Nephron progenitor cell (in vitro differentiated cells): ENCODE measurements around the gene HERPUD1.
"Not testable (repeated sequence)": the region's sequence is repeated elsewhere in the genome, so short reads cannot be mapped to it uniquely, and the experiment has no call there.

Experiments used
- DNase-seq: peaks from one replicate; pipeline ENCODE4 v3.0.0; 2021
- H3K27ac Mint-ChIP-seq: 2 replicates; pipeline ENCODE4 v1.8.0; 2021; ENCODE audit warnings: mild to moderate bottlenecking, moderate library complexity, mixed read lengths
- H3K27me3 Mint-ChIP-seq: 2 replicates; pipeline ENCODE4 v1.8.0; 2021; ENCODE audit warnings: mild to moderate bottlenecking, low read depth, mixed read lengths; ENCODE audit not compliant: poor library complexity
- H3K36me3 Mint-ChIP-seq: 2 replicates; pipeline ENCODE4 v1.8.0; 2021; ENCODE audit warnings: low read depth, mixed read lengths
- H3K4me1 Mint-ChIP-seq: 2 replicates; pipeline ENCODE4 v1.8.0; 2021; ENCODE audit warnings: mixed read lengths
- H3K4me3 Mint-ChIP-seq: 2 replicates; pipeline ENCODE4 v1.8.0; 2021; ENCODE audit warnings: mild to moderate bottlenecking, moderate library complexity, mixed read lengths
- H3K9me3 Mint-ChIP-seq: 2 replicates; pipeline ENCODE4 v1.8.0; 2021; ENCODE audit warnings: mild to moderate bottlenecking, moderate library complexity, mixed read lengths
- CTCF ChIP-seq: fragments of 200-600 bp; sonication (generic); IDR thresholded peaks from 2 replicates; pipeline ENCODE4 v1.5.0; 2021; ENCODE audit warnings: antibody characterized with exemption

The HERPUD1 gene

GRCh38 chr16:56931271-56931891 is 561 bp upstream of the HERPUD1 start:
- H3K27ac Mint-ChIP-seq: peak overlapping the region; percentile 99
- H3K27me3 Mint-ChIP-seq: peaks cover 26% of the 10 kb centered on the region
- H3K9me3 Mint-ChIP-seq: peaks cover 3% of the 10 kb centered on the region
- TF ChIP-seq CTCF: no peak
- peaks cover 45% of the 10 kb centered on the region for H3K4me1 Mint-ChIP-seq
- H3K4me3 Mint-ChIP-seq: peak overlapping the region; percentile 96
- H3K36me3 Mint-ChIP-seq: peaks cover 14% of the 10 kb centered on the region
- peak; percentile 19 for DNase-seq

- Mint-ChIP-seq H3K4me3 (peak overlapping the region; percentile 96), H3K27ac (peak overlapping the region; percentile 99), H3K36me3 (peaks cover 30% of the 10 kb centered on the region), H3K4me1 (peaks cover 45% of the 10 kb centered on the region), H3K9me3 (peaks cover 3% of the 10 kb centered on the region), H3K27me3 (peaks cover 13% of the 10 kb centered on the region)
- DNase-seq: peak; percentile 54
- no peak for TF ChIP-seq CTCF
Observed at GRCh38 chr16:56932721-56933619, 1.0 kb downstream of the HERPUD1 start.

GRCh38 chr16:56933828-56934598 is 2.1 kb downstream of the HERPUD1 start:
- Mint-ChIP-seq H3K4me1 (peaks cover 41% of the 10 kb centered on the region), H3K9me3 (no peaks in the 10 kb centered on the region), H3K36me3 (peaks cover 40% of the 10 kb centered on the region), H3K27ac (no peak overlapping the region), H3K4me3 (peak overlapping the region; percentile 96), H3K27me3 (peaks cover 3% of the 10 kb centered on the region)
- DNase-seq: no peak
- TF ChIP-seq CTCF: no peak

- peaks cover 41% of the 10 kb centered on the region for H3K4me1 Mint-ChIP-seq
- not testable (repeated sequence) for H3K27ac Mint-ChIP-seq, DNase-seq, H3K9me3 Mint-ChIP-seq, H3K27me3 Mint-ChIP-seq
- H3K4me3 Mint-ChIP-seq: peak overlapping the region; percentile 66
- H3K36me3 Mint-ChIP-seq: peaks cover 47% of the 10 kb centered on the region
Observed at GRCh38 chr16:56934599-56935145, 2.7 kb downstream of the HERPUD1 start.

GRCh38 chr16:56935201-56935600 is 3.3 kb downstream of the HERPUD1 start:
- Mint-ChIP-seq H3K27me3 (no peaks in the 10 kb centered on the region), H3K9me3 (no peaks in the 10 kb centered on the region), H3K36me3 (peaks cover 52% of the 10 kb centered on the region), H3K27ac (no peak overlapping the region), H3K4me3 (no peak overlapping the region), H3K4me1 (peaks cover 41% of the 10 kb centered on the region)
- TF ChIP-seq CTCF: no peak
- no peak for DNase-seq

GRCh38 chr16:56936491-56936890 is 4.5 kb downstream of the HERPUD1 start:
- TF ChIP-seq CTCF: no peak
- H3K4me1 Mint-ChIP-seq: peaks cover 29% of the 10 kb centered on the region
- no peak overlapping the region for H3K4me3 Mint-ChIP-seq
- H3K27ac Mint-ChIP-seq: no peak overlapping the region
- H3K9me3 Mint-ChIP-seq: no peaks in the 10 kb centered on the region
- DNase-seq: no peak
- no peaks in the 10 kb centered on the region for H3K27me3 Mint-ChIP-seq
- peaks cover 55% of the 10 kb centered on the region for H3K36me3 Mint-ChIP-seq
